Liver (tissue), 3 donors: Measurements from ENCODE around the gene CMTM2.
"Not testable (repeated sequence)": the region's sequence is repeated elsewhere in the genome, so short reads cannot be mapped to it uniquely, and the experiment has no call there.

Source experiments
- ATF3 ChIP-seq: IDR thresholded peaks from 2 replicates; pipeline ENCODE4 v1.6.1; 2016; ENCODE audit warnings: antibody characterized with exemption
- CTCF ChIP-seq: fragments of 150-350 bp; IDR thresholded peaks from 2 replicates; pipeline ENCODE4 v1.5.1; 2017; ENCODE audit warnings: improper control_type of control experiment, low read depth, low read length; ENCODE audit not compliant: missing input control
- MAX ChIP-seq: IDR thresholded peaks from 2 replicates; pipeline ENCODE4 v1.6.1; 2016; ENCODE audit warnings: antibody characterized with exemption
- REST ChIP-seq: IDR thresholded peaks from 2 replicates; pipeline ENCODE4 v1.6.1; 2016; ENCODE audit warnings: antibody characterized with exemption, mild to moderate bottlenecking
- TAF1 ChIP-seq: conservative IDR thresholded peaks from 2 replicates; pipeline ENCODE4 v1.6.1; 2016; ENCODE audit warnings: antibody characterized with exemption, mild to moderate bottlenecking
- YY1 ChIP-seq: IDR thresholded peaks from 2 replicates; pipeline ENCODE4 v1.6.1; 2016; ENCODE audit warnings: antibody characterized with exemption, mild to moderate bottlenecking
- donor health status: healthy.
- donor health status: healthy.

GRCh38 chr16:66611911-66612310 is 32.6 kb downstream of the CMTM2 start:
- TF ChIP-seq CTCF, MAX, TAF1, YY1, ATF3, REST: not testable (repeated sequence)
